Spinal cord (tissue), 10 donors: ENCODE data around the gene LRP3. TPM values are rescaled to one million over a fixed set of nuclear protein-coding genes. Genes with fewer than 3 reads are reported as not detected.

Experiments used
- DNase-seq, 6 donors: peaks; one replicate each; pipeline versions ENCODE4 v3.0.0 to v3.0.0-alpha.2; 2013 to 2015; ENCODE audit warnings: low spot score in 6 of 6, low read depth in 4 of 6
- H3K27ac ChIP-seq: one replicate; pipeline ENCODE4 v1.5.1; 2013; ENCODE audit warnings: low read depth, low read length, control low read depth
- H3K27me3 ChIP-seq: one replicate; pipeline ENCODE4 v1.6.1; 2013; ENCODE audit warnings: low read length; ENCODE audit not compliant: control insufficient read depth, insufficient read depth
- H3K36me3 ChIP-seq: one replicate; pipeline ENCODE4 v1.6.1; 2013; ENCODE audit warnings: low read length; ENCODE audit not compliant: control insufficient read depth, insufficient read depth
- H3K4me1 ChIP-seq: one replicate; pipeline ENCODE4 v1.6.1; 2013; ENCODE audit warnings: low read length; ENCODE audit not compliant: control insufficient read depth, insufficient read depth
- H3K4me3 ChIP-seq: one replicate; pipeline ENCODE4 v1.5.1; 2013; ENCODE audit warnings: low read depth, low read length, control low read depth
- H3K9me3 ChIP-seq: one replicate; pipeline ENCODE4 v1.6.1; 2013; ENCODE audit warnings: low read length; ENCODE audit not compliant: control insufficient read depth, insufficient read depth
- WGBS: methylation state at CpG from one replicate; pipeline ENCODE4 v1.1.5; 2013; ENCODE audit warnings: missing lambda C conversion rate; ENCODE audit not compliant: insufficient coverage; 5-methylcytosine and 5-hydroxymethylcytosine counted together
- polyA plus RNA-seq, 2 donors: library from polyadenylated mRNA; unstranded; fragments of 120-200 nt; gene quantifications; one replicate each; pipeline ENCODE4 v1.2.1, GENCODE V29; 2013; ENCODE audit not compliant: insufficient read length in 2 of 2
- total RNA-seq, 2 donors: library from RNA; depleted of rRNA in 1 of 2; stranded (reverse); fragments of 120-200 nt in 1 of 2; fragments of >200 nt in 1 of 2; gene quantifications; one replicate each; pipeline versions ENCODE4 v1.2.3 to v1.2.4, GENCODE V29; 2013 to 2014
- donor health status: healthy.

The LRP3 gene
- total and polyA plus RNA-seq, 4 donors = 35.4 to 130 (median 83.5) TPM

DNA sequence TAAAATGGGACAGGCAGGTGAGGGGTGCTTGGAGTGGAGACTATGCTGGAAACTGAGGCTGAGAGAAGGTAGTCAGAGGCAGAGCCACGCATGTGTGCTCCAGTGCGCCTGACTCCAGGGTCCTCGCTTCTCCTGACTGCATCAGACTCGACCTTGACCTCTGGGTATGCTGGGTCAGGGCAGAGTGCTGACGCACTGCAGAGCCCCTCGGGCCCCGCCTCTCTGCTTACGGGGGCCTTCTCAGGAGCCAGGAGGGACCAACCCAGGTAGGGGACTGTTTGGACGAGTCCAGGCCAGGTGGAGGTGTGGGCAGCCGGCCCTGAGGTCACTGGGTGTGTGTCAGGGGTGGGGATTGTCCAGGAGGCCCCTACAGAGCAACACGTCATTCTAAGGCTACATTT is 54.4 kb downstream of the LRP3 start:
- Histone ChIP-seq H3K27ac (no peak overlapping the region), H3K27me3 (no peaks in the 10 kb centered on the region), H3K9me3 (peaks cover 2% of the 10 kb centered on the region), H3K36me3 (no peaks in the 10 kb centered on the region), H3K4me3 (no peak overlapping the region), H3K4me1 (no peaks in the 10 kb centered on the region)
- WGBS = 59% methylated on average over 8 of the region's 11 CpGs
- DNase-seq = no peak

DNA sequence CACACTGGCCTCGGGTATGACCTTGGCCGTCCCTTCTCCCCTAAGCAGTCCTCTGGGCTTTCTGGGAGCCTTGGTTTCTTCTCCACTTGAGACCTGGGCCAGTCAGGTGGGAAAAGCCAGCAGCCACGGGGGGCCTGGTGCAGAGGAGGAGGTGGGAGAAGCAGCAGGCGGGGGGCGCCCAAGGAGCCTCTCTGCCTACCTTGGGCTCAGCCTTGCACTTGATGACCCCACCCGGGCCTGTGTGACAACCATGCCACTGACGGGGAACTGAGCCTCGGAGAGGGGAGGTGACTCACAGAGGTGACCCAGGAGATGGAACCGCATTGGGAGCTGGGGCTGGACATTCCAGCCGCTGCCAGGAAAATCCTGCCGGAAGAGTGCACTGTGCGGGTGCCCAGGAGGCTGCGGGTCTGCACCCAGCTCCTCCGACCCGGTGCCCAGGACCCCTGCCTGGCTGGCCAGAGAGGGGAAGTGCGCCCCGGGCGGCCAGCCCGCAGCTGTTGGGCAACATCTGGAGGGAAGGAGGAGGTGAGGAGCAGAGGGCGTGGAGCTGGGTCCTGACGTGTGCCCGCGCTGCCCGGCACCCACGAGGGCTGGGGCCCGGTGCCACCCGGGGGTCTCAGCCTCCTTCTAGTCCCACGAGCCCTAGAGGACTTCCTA is 55.0 kb downstream of the LRP3 start:
- no peaks in the 10 kb centered on the region for H3K27me3 ChIP-seq
- DNase-seq = no peak
- WGBS = 65% methylated on average over 28 of the region's 28 CpGs
- no peaks in the 10 kb centered on the region for H3K4me1 ChIP-seq
- H3K9me3 ChIP-seq = peaks cover 2% of the 10 kb centered on the region
- no peaks in the 10 kb centered on the region for H3K36me3 ChIP-seq
- H3K4me3 ChIP-seq = no peak overlapping the region
- no peak overlapping the region for H3K27ac ChIP-seq

DNA sequence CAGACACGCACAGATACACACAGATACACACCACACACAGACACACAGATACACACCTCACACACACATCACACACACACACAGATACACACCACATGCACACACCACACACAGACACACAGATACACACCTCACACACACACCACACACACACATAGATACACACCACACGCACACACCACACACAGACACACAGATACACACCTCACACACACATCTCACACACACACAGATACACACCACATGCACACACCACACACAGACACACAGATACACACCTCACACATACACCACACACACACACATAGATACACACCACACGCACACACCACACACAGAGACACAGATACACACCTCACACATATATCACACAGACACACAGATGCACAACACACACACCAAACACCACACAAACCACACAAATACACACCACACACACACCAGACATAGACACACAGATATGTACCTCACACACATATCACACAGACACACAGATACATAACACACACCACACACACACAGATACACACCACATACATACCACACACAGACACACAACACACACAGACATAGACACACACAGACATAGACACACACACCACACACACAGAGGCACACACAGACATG is 55.7 kb downstream of the LRP3 start:
- H3K4me1 ChIP-seq = no peaks in the 10 kb centered on the region
- WGBS = 83% methylated on average over 3 of the region's 3 CpGs
- no peaks in the 10 kb centered on the region for H3K36me3 ChIP-seq
- no peak for DNase-seq
- no peak overlapping the region for H3K4me3 ChIP-seq
- no peaks in the 10 kb centered on the region for H3K27me3 ChIP-seq
- H3K9me3 ChIP-seq = peaks cover 2% of the 10 kb centered on the region
- no peak overlapping the region for H3K27ac ChIP-seq

DNA sequence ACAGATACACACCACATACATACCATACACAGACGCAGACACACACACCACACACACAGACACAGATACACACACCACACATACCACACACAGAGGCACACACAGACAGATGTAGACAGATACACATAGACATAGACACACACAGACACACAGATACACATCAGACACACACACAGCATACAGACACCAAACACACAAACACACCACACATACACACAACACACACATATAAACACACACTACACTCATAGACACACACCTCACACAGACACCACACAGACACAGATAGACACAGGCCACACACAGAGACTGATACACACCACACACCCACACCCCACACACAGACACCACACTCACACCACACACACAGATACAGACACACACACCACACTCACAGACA is 56.4 kb downstream of the LRP3 start:
- Histone ChIP-seq H3K4me1 (no peaks in the 10 kb centered on the region), H3K27ac (no peak overlapping the region), H3K36me3 (no peaks in the 10 kb centered on the region), H3K27me3 (no peaks in the 10 kb centered on the region), H3K9me3 (peaks cover 2% of the 10 kb centered on the region), H3K4me3 (no peak overlapping the region)
- DNase-seq = no peak
- 100% methylated on average over 1 of the region's 1 CpG for WGBS

DNA sequence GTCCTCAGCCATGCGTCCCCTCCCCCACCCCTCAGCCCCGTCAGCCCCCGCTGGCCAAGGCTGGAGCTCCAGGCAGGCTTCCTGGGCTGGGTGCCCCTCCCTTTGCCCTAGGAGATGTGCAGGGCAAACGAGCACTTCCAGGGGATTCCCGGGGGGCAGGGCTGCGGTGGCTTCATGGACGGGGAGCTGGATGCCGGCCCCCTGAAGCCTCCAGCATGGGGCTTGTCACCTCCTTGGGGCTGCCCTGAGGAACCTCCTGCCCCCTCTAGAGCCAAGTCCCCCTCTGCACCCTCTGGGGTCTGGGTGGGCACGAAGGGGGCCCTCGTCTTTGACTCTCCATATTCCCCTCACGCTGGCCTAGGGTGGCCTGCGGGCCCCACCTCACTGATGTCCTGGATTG is 56.9 kb downstream of the LRP3 start:
- no peaks in the 10 kb centered on the region for H3K4me1 ChIP-seq

DNA sequence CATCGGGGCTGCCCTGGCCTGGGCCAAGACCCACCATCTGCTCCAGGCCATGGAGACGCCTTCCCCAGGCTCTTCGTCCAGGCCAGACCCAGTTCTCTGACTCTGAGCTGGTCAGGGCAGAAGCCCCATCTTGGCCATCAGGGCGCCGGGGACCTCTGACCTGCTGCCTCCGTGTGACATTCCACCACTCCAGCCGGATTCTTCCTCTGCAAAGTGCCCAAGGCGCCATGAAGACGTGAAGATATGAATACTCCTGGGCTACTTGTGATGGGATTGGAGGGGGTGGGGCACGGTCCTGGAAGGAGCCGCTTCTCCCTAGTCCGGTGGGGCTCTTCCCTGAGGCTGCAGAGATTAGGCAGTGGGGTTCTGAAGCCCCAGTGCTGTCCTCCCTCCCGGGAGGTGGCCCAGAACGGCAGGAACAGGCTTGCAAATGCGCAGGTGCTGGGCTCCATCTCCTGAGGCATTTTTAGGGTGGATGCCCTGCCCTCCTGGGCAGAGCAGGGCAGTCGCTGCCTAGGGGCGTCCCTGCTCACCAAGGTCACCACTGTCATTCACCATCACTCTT is 57.5 kb downstream of the LRP3 start:
- DNase-seq = no peak
- Histone ChIP-seq H3K4me1 (peaks cover 2% of the 10 kb centered on the region), H3K27ac (no peak overlapping the region), H3K36me3 (no peaks in the 10 kb centered on the region), H3K4me3 (no peak overlapping the region), H3K27me3 (no peaks in the 10 kb centered on the region), H3K9me3 (no peaks in the 10 kb centered on the region)
- WGBS = 73% methylated on average over 15 of the region's 17 CpGs

More for the DNA sequence above, 56.9 kb downstream of the LRP3 start:
- 51% methylated on average over 10 of the region's 12 CpGs for WGBS
- no peaks in the 10 kb centered on the region for H3K27me3 ChIP-seq
- H3K36me3 ChIP-seq = no peaks in the 10 kb centered on the region
- no peak overlapping the region for H3K27ac ChIP-seq
- no peaks in the 10 kb centered on the region for H3K9me3 ChIP-seq
- no peak for DNase-seq
- no peak overlapping the region for H3K4me3 ChIP-seq

DNA sequence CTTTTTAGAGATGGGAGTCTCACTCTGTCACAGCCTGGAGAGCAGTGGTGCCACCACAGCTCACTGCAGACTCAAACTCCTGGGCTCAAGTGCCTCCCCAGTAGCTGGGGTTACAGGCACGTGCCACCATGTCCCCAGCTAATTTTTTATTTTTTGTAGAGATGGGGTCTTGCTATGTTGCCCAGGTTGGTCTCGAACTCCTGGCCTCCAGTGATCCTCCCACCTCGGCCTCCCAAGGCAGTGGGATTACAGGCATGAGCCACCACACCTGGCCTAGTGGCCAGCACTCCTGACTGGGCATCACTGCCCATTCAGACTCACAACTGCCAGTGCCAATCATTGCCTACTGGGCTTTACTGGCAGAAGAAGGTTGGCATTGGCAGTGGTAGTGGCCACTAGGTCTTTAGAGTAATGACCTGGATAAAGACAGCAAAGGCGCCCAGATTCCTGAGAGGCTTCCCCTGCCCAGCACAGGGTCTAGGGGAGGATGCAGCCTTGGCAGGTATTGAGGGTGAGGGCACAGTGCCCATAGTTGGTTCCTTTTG is 58.4 kb downstream of the LRP3 start:
- H3K27ac ChIP-seq = no peak overlapping the region
- WGBS = 100% methylated on average over 2 of the region's 4 CpGs
- H3K9me3 ChIP-seq = no peaks in the 10 kb centered on the region
- no peaks in the 10 kb centered on the region for H3K27me3 ChIP-seq
- H3K4me3 ChIP-seq = no peak overlapping the region
- H3K4me1 ChIP-seq = peaks cover 2% of the 10 kb centered on the region
- DNase-seq = no peak
- H3K36me3 ChIP-seq = no peaks in the 10 kb centered on the region

DNA sequence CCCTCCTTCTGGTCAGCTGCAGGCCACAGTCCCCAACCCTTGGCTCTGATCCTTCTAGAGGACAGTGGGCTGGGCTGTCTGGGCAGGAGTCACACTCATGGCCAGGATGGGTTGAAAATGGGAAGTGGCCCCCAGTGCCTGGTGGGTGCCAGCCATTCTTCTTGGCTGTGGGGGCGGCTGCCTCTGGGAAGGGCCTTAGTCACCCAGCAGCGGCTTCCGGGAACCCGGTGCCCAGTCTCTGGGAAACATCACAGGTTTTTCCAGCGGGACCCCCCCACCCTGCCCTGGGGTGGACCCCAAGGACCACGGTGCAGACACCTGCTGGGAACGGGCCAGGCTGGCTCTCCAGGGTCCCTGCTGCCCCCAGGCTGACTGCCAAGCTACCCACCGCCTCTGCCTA is 58.8 kb downstream of the LRP3 start:
- H3K4me3 ChIP-seq = no peak overlapping the region
- no peaks in the 10 kb centered on the region for H3K9me3 ChIP-seq
- 83% methylated on average over 8 of the region's 8 CpGs for WGBS
- no peaks in the 10 kb centered on the region for H3K27me3 ChIP-seq
- H3K4me1 ChIP-seq = peaks cover 2% of the 10 kb centered on the region
- H3K27ac ChIP-seq = no peak overlapping the region
- DNase-seq = no peak
- no peaks in the 10 kb centered on the region for H3K36me3 ChIP-seq

DNA sequence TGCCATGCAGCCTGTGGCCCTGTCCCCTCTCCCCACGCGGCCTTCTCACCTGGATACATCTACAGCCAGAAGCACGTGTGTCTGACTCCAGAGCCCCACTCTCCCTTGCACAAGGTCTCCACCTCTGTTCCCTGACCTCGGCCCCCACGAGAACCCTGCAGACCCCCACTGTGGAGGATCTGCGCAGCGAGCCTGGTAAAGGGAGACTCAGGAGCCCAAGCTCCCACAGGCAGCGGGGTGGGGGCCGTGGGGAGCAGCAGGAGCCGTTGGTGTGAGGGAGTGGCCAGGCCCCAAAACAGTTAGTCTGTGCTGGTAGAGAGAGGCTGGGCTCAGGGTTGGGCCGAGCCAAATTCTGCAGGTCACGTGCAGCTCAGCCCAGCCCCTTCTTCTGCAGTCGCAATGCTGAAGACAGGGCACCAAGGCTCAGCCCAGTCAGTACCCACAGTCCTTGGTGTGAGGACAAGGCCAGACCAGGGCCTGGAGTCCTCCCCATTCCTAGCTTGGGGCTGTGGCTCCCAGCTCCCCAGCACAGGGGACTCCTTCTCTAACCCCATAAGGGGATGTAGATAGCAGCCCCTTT is 60.2 kb downstream of the LRP3 start:
- Histone ChIP-seq H3K9me3 (no peaks in the 10 kb centered on the region), H3K4me1 (peaks cover 2% of the 10 kb centered on the region), H3K27ac (no peak overlapping the region), H3K27me3 (no peaks in the 10 kb centered on the region), H3K36me3 (no peaks in the 10 kb centered on the region), H3K4me3 (no peak overlapping the region)
- DNase-seq = no peak
- WGBS = 73% methylated on average over 13 of the region's 13 CpGs
